ENCODE data around the gene SPAG9. TPM values are rescaled to one million over a fixed set of nuclear protein-coding genes. Genes with fewer than 3 reads are reported as not detected.

Gene SPAG9
- total RNA-seq, 1 donor from 2014 or later = 108 TPM

DNA sequence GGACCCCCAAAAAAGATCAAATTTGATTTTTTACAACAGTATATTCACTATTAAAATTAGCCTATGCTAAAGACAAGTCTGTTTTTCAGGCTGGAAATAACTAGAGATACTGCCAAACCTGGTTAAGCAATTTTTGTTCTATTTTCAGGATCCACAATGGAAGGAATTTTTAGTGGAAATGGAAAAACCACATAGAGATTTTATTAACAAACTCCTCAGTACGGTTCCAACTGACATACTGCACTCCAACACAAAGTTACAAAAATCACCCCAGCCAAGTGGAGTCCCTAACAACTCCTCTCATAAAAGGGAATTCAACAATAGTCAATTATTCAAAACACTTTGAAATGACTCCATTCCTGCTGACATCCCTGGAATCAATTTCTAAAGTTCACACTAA lies 152.9 kb downstream of the SPAG9 start:
- intact Hi-C loops (cut with DNase I) = no loop called here
- ATAC-seq = no peak
- TF ChIP-seq, protein P1, sequence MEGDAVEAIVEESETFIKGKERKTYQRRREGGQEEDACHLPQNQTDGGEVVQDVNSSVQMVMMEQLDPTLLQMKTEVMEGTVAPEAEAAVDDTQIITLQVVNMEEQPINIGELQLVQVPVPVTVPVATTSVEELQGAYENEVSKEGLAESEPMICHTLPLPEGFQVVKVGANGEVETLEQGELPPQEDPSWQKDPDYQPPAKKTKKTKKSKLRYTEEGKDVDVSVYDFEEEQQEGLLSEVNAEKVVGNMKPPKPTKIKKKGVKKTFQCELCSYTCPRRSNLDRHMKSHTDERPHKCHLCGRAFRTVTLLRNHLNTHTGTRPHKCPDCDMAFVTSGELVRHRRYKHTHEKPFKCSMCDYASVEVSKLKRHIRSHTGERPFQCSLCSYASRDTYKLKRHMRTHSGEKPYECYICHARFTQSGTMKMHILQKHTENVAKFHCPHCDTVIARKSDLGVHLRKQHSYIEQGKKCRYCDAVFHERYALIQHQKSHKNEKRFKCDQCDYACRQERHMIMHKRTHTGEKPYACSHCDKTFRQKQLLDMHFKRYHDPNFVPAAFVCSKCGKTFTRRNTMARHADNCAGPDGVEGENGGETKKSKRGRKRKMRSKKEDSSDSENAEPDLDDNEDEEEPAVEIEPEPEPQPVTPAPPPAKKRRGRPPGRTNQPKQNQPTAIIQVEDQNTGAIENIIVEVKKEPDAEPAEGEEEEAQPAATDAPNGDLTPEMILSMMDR (IDR thresholded peaks at IDR 0.05) = no peak
- Histone ChIP-seq H3K27me3 (ENCODE audit: low read depth) (no peaks in the 10 kb centered on the region), H3K36me3 (peaks cover 77% of the 10 kb centered on the region), H3K4me3 (no peak overlapping the region), H3K4me1 (no peaks in the 10 kb centered on the region), H3K27ac (no peak overlapping the region), H3K9me3 (no peaks in the 10 kb centered on the region)
- no peak for DNase-seq

DNA sequence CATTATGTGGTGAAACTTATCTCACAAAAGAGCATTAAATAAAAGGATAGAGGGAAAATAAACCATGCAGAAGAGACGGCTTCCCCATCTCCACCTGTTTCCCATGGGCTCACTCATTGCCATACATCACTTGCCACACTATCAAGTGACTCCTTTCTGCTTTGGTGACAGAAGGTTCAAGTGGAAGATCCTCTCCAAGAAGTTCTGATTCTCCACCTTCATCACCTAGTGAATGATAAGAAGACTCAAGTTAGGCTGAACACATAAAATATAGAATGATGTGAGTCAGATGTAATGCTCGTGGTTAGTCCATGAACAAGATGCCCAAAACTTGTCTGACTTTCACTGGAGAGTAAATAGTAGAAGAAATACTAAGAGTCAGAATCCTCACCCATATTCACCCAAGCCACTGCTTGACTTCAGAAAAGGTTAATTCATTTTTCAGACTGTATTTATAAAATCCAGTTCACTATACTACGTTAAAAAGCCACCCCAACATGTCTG lies 154.5 kb downstream of the SPAG9 start:
- intact Hi-C loops (cut with DNase I) = no loop called here

DNA sequence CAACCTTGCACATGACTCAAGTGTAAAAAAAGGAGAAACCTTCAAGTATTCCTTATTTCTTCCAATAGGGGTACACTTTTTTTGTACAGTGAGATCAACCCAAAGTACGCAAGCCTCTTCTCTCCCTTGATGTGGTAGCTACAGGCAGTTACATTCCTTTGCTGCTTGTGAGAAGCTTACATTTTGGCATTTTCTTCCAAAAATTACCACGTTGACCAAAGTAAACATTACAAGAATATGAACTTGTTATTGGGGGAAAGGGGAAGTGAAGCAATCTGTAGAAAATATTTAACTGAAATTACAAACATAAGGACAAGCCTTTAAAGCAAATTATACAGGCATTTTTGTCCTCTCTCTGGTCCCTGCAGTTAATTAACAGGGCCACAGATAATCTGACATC lies 157.5 kb downstream of the SPAG9 start:
- no peak for DNase-seq
- Histone ChIP-seq H3K36me3 (peaks cover 72% of the 10 kb centered on the region), H3K27me3 (ENCODE audit: low read depth) (no peaks in the 10 kb centered on the region), H3K4me1 (no peaks in the 10 kb centered on the region), H3K27ac (no peak overlapping the region), H3K9me3 (no peaks in the 10 kb centered on the region), H3K4me3 (no peak overlapping the region)
- ATAC-seq = no peak
- TF ChIP-seq, protein P1 (IDR thresholded peaks at IDR 0.05) = no peak
- intact Hi-C loops (cut with DNase I) = no loop called here

More for the DNA sequence above, 154.5 kb downstream of the SPAG9 start:
- no peaks in the 10 kb centered on the region for H3K4me1 ChIP-seq
- TF ChIP-seq, protein P1 (IDR thresholded peaks at IDR 0.05) = no peak
- ATAC-seq (no peak), DNase-seq (no peak)
- H3K27ac ChIP-seq = no peak overlapping the region
- no peaks in the 10 kb centered on the region for H3K27me3 ChIP-seq (ENCODE audit: low read depth)
- H3K36me3 ChIP-seq = peaks cover 81% of the 10 kb centered on the region
- no peaks in the 10 kb centered on the region for H3K9me3 ChIP-seq
- no peak overlapping the region for H3K4me3 ChIP-seq

DNA sequence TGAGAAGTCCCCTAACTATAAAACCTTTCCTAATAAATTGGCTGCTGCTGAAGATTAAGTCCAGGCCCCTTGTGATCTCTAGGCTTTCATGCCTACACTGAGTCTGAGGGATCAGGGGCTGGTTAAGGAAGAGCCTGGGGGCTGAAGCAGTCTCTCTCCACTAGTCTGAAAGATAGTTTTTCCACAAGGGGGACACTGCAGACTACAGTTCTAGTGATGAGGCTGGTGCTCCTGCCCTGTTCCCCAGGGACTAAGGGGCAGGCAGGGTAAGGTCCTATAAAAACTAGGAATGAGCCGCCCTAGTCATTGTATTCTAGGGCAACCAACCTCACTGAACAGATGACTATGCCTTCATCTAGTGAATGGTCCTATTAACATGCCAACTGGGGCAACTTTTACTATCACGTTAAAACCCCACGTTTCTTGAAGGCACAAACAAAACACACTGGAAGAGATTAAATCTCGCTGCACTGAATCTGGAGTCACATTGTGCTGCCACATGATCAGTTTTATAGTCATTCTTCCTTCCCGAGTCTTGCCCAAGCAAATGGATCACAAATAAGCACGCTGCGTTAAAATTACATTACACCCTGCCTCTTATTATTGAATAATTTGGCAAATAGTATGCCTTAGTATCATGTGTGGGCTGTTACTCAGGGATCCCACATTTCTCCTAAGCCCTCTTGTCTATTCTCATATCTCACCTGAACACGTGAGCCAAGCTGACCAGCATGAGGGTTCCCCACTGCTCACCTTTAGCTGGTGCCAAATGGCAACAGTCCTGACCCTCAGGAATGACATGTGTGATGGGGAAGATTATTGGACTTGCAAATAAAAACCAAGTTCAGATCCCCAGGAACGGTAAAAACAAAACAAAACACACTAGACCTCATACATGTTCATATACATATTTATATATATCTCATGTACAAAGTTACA lies 159.1 kb downstream of the SPAG9 start:
- Histone ChIP-seq H3K36me3 (peaks cover 57% of the 10 kb centered on the region), H3K27me3 (ENCODE audit: low read depth) (no peaks in the 10 kb centered on the region), H3K27ac (no peak overlapping the region), H3K9me3 (no peaks in the 10 kb centered on the region), H3K4me1 (peaks cover 5% of the 10 kb centered on the region), H3K4me3 (no peak overlapping the region)
- no peak for ATAC-seq
- TF ChIP-seq, protein P1 (IDR thresholded peaks at IDR 0.05) = no peak
- DNase-seq = no peak
- intact Hi-C loops (cut with DNase I) = no loop called here

DNA sequence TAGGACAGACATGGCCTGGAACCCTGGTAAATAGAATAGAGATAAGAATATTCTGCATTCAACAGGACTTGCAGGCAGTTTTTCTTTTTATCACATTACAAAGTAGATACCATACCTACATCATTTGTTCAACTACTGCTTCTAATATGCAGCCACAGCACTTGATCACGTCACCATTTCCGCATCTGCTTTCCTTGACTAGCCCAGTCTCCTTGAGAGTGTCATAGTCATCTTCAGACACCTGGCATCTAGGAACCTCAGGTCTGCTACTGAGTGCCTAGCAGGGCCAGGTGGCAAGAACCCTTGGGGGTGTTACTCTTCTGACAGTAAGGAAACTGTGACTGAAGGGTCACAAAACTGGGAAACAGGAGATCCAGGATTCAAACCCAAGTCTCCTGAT lies 161.3 kb downstream of the SPAG9 start:
- ATAC-seq (no peak), DNase-seq (no peak)
- Histone ChIP-seq H3K36me3 (peaks cover 35% of the 10 kb centered on the region), H3K27me3 (ENCODE audit: low read depth) (no peaks in the 10 kb centered on the region), H3K4me3 (no peak overlapping the region), H3K27ac (no peak overlapping the region), H3K4me1 (peaks cover 13% of the 10 kb centered on the region), H3K9me3 (no peaks in the 10 kb centered on the region)
- TF ChIP-seq, protein P1 (IDR thresholded peaks at IDR 0.05) = no peak
- intact Hi-C loops (cut with DNase I) = no loop called here
